ENCODE measurements around the gene PEX7. TPM values are rescaled to one million over a fixed set of nuclear protein-coding genes. Genes with fewer than 3 reads are reported as not detected.
"Not testable (repeated sequence)": the region's sequence is repeated elsewhere in the genome, so short reads cannot be mapped to it uniquely, and the experiment has no call there.

Gene PEX7
- total RNA-seq, 2 donors from 2014 or later = 11.3 to 12.7 TPM

DNA sequence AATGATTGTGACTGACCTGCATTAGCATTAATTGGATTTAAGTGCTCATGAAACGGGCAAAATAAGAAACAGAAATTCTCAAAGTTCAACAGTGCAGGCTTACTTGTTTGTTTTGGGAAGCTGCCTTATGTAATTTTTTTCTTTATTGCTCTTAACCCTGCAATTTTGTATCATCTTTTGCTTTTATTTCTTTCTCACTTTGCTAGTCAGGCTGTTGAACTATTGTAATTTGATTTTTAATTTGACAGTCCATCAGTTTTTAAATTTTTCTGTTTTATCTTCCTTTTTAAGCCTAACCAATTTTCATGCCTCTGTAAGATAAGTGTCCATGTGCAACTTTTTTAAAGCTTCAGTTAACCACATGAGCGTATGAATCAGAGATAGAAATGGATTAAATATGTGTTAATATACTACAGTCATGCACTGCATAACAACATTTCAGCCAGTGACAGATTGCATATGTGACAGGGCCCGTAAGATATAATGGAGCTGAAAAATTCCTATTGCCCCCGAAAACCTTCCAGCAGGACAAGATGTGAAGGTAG lies 44.6 kb downstream of the PEX7 start:
- Histone ChIP-seq H3K4me3 (no peak overlapping the region), H3K9ac (ENCODE audit: low read depth in 2 of 2, low read length in 2 of 2) (no peak overlapping the region), H3K4me1 (no peaks in the 10 kb centered on the region), H3K27me3 (no peaks in the 10 kb centered on the region), H3K9me3 (no peaks in the 10 kb centered on the region), H3K36me3 (no peaks in the 10 kb centered on the region), H3K27ac (no peak overlapping the region)
- no peak for DNase-seq
- intact Hi-C loops (cut with DNase I) = no loop called here
- TF ChIP-seq, protein P1, sequence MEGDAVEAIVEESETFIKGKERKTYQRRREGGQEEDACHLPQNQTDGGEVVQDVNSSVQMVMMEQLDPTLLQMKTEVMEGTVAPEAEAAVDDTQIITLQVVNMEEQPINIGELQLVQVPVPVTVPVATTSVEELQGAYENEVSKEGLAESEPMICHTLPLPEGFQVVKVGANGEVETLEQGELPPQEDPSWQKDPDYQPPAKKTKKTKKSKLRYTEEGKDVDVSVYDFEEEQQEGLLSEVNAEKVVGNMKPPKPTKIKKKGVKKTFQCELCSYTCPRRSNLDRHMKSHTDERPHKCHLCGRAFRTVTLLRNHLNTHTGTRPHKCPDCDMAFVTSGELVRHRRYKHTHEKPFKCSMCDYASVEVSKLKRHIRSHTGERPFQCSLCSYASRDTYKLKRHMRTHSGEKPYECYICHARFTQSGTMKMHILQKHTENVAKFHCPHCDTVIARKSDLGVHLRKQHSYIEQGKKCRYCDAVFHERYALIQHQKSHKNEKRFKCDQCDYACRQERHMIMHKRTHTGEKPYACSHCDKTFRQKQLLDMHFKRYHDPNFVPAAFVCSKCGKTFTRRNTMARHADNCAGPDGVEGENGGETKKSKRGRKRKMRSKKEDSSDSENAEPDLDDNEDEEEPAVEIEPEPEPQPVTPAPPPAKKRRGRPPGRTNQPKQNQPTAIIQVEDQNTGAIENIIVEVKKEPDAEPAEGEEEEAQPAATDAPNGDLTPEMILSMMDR (IDR thresholded peaks at IDR 0.05) = no peak

DNA sequence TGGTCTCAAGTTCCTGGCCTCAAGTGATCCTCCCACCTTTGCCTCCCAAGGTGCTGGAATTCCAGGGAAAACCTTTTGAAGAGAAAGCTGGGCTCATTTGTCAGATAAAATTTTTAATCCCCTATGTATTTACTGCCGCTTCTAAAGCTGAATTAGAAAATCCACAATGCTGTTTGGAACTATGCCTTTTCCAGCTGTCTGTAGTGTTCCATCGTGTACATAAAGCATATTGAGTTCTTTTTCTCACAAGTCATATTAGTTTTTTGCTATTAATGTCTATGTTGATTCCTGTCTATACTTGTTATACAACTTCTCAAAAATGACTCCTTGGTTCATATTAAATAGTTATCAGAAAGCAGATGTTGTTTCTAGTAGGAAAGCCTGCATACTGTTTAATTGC lies 47.1 kb downstream of the PEX7 start:
- no peaks in the 10 kb centered on the region for H3K36me3 ChIP-seq
- no peak overlapping the region for H3K9ac ChIP-seq (ENCODE audit: low read depth in 2 of 2, low read length in 2 of 2)
- no peak for DNase-seq
- intact Hi-C loops (cut with DNase I) = no loop called here
- no peak overlapping the region for H3K27ac ChIP-seq
- no peaks in the 10 kb centered on the region for H3K9me3 ChIP-seq
- H3K4me3 ChIP-seq = no peak overlapping the region
- no peaks in the 10 kb centered on the region for H3K4me1 ChIP-seq
- H3K27me3 ChIP-seq = no peaks in the 10 kb centered on the region
- TF ChIP-seq, protein P1 (IDR thresholded peaks at IDR 0.05) = no peak

DNA sequence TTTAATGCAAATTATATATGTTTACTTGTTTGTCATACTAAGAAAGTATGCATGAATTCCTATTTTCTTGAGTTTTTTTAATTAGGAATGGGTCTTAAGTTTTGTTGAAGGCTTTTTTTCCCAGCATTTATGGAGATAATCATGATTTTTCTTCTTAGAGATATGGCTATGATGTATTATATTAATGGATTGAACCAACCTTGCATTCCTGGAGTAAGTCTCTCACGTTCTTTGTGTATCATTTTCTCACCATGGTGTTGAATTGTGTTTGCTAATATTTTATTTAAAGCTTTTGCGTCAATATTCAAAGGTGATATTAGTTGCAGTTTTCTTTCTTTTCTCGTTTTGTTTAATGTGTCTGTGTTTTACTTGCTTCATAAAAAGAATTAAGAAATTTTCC lies 51.4 kb downstream of the PEX7 start:
- intact Hi-C loops (cut with DNase I) = no loop called here
- DNase-seq = no peak

DNA sequence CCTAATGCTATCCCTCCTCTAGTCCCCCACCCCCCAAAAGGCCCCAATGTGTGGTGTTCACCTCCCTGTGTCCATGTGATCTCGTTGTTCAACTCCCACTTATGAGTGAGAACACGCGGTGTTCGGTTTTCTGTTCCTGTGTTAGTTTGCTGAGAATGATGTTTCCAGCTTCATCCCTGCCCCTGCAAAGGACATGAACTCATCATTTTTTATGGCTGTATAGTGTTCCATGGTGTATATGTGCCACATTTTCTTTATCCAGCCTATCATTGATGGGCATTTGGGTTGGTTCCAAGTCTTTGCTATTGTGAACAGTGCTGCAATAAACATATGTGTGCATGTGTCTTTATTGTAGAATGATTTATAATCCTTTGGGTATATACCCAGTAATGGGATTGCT lies 54.1 kb downstream of the PEX7 start:
- H3K27ac ChIP-seq; H3K9ac ChIP-seq (ENCODE audit: low read depth in 2 of 2, low read length in 2 of 2); H3K27me3 ChIP-seq; intact Hi-C loops (cut with DNase I); H3K4me1 ChIP-seq; DNase-seq; H3K9me3 ChIP-seq; H3K36me3 ChIP-seq; H3K4me3 ChIP-seq: not testable (repeated sequence)

More for the DNA sequence above, 51.4 kb downstream of the PEX7 start:
- Histone ChIP-seq H3K27ac (no peak overlapping the region), H3K36me3 (no peaks in the 10 kb centered on the region), H3K27me3 (no peaks in the 10 kb centered on the region), H3K9me3 (no peaks in the 10 kb centered on the region), H3K4me1 (no peaks in the 10 kb centered on the region), H3K9ac (ENCODE audit: low read depth in 2 of 2, low read length in 2 of 2) (no peak overlapping the region), H3K4me3 (no peak overlapping the region)
- TF ChIP-seq, protein P1 (IDR thresholded peaks at IDR 0.05) = no peak

DNA sequence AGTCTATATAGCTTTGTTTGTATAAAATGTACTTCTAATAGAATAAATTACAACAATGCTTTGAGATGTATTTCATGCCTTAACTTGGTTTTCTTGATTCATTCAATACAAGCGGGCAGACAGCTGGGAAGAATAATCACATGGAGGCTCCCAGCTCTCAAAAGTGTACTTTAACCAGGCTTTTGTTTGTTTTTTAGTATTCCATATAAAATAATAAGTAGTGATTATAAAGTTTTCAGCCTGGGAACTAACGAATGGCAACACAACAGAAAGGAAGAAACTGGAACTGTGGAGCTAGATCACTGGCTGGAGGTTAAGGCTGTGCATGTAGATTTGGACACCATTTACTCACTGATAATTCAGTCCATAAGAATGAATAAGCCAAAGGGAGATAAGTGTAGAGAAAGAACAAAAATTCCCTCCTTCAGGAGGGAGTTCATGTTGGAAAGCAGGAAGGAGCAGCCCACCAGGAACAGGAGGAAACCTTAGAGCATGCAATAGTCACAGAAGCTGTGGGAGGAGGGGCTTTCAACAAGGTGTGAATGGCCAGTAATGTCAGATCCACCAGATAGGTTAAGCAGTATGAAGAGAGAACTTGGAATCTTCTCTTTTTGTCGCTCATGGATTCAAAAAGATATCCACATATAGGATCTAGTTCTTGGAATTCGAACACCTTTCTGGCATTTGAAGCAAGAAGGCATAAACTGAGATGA lies 58.5 kb downstream of the PEX7 start:
- Histone ChIP-seq H3K36me3 (no peaks in the 10 kb centered on the region), H3K9me3 (no peaks in the 10 kb centered on the region), H3K9ac (ENCODE audit: low read depth in 2 of 2, low read length in 2 of 2) (no peak overlapping the region), H3K27ac (no peak overlapping the region), H3K4me1 (no peaks in the 10 kb centered on the region), H3K4me3 (no peak overlapping the region), H3K27me3 (no peaks in the 10 kb centered on the region)
- TF ChIP-seq, protein P1 (IDR thresholded peaks at IDR 0.05) = no peak
- intact Hi-C loops (cut with DNase I) = no loop called here
- no peak for DNase-seq

DNA sequence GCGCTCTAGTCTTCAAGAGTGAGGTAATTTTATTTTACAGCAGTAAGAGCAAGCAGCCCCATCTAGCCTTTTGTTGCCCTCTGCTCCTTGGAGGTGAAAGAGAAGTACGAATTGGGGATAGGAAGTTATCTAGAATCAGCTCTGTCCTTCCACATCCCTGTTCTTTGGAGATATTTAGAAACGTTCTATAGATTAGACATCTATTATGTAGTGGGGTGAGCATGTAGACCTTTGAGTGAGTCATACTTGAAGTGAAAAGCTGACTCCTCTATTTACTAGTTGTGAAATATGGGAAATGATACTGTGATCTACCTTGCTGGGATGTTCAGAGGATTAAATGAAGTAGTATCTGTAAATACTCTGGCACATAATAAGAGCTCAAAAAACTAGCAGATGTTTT lies 63.7 kb downstream of the PEX7 start:
- Histone ChIP-seq H3K4me3 (no peak overlapping the region), H3K27me3 (no peaks in the 10 kb centered on the region), H3K9ac (ENCODE audit: low read depth in 2 of 2, low read length in 2 of 2) (no peak overlapping the region), H3K36me3 (no peaks in the 10 kb centered on the region), H3K9me3 (no peaks in the 10 kb centered on the region), H3K4me1 (no peaks in the 10 kb centered on the region), H3K27ac (no peak overlapping the region)
- TF ChIP-seq, protein P1 (IDR thresholded peaks at IDR 0.05) = no peak
- intact Hi-C loops (cut with DNase I) = no loop called here
- no peak for DNase-seq

Data from colonic mucosa (tissue), 4 donors.